Left ventricle myocardium inferior (tissue), 1 donor: ENCODE measurements around the gene TCFL5. TPM values are rescaled to one million over a fixed set of nuclear protein-coding genes. Genes with fewer than 3 reads are reported as not detected.

Source experiments
- DNase-seq: peaks from one replicate; pipeline ENCODE4 v3.0.0-alpha.2; 2020
- H3K27ac ChIP-seq: fragments of 200-600 bp; replicated peaks from 2 replicates; pipeline ENCODE4 v1.8.0; 2021
- H3K27me3 ChIP-seq: fragments of 200-600 bp; 2 replicates; pipeline ENCODE4 v1.8.0; 2021; ENCODE audit warnings: low read depth
- H3K36me3 ChIP-seq: fragments of 200-600 bp; 2 replicates; pipeline ENCODE4 v1.8.0; 2021
- H3K4me1 ChIP-seq: fragments of 200-600 bp; 2 replicates; pipeline ENCODE4 v1.8.0; 2021
- H3K4me3 ChIP-seq: fragments of 200-600 bp; 2 replicates; pipeline ENCODE4 v1.8.0; 2021; ENCODE audit warnings: mild to moderate bottlenecking, moderate library complexity
- H3K9me3 ChIP-seq: fragments of 200-600 bp; replicated peaks from 2 replicates; pipeline ENCODE4 v1.8.0; 2021
- intact Hi-C: fragments of 100-400 bp; cut with micrococcal nuclease; formaldehyde crosslinking; loops from one replicate; pipeline ENCODE4 v1.11.0; 2022
- total RNA-seq: library from RNA; stranded (reverse); fragmentation: NEBNext Ultra II Directional; extraction: Animal tissue kit (Norgen Biotek cat#: 25700); gene quantifications from one replicate; pipeline ENCODE4 v1.2.1, GENCODE V29; 2021
- TF ChIP-seq, protein P1 (sequence below): fragments of 200-600 bp; IDR thresholded peaks from 2 replicates; pipeline ENCODE4 v1.8.0; 2021; ENCODE audit warnings: antibody characterized with exemption, mild to moderate bottlenecking, borderline replicate concordance
- donor health status: DM: no; HTN: yes; CAD: no; lungs with severe emphysema.

The TCFL5 gene
- total RNA-seq, 1 donor from 2014 or later, result 6.6 TPM

DNA sequence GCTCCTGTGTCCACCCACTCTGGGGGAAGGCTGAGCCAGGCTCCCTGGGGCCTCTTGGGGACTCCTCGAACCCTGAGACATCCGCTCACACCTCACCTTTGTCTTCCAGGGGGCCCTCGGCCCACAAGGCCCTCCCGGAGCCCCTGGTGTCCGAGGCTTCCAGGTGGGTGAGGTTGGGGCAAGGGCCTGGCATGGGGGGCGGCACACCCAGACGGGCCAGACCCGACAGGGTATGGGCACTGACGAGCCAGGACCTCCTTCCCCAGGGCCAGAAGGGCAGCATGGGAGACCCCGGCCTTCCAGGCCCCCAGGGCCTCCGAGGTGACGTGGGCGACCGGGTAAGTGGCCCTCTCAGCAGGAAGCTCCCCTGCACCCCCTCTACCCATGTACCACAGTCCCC lies 31.4 kb downstream of the TCFL5 start:
- H3K27me3 ChIP-seq, result peaks cover 16% of the 10 kb centered on the region
- H3K4me1 ChIP-seq, result no peaks in the 10 kb centered on the region
- no peaks in the 10 kb centered on the region for H3K36me3 ChIP-seq
- no peak for DNase-seq
- TF ChIP-seq, protein P1, sequence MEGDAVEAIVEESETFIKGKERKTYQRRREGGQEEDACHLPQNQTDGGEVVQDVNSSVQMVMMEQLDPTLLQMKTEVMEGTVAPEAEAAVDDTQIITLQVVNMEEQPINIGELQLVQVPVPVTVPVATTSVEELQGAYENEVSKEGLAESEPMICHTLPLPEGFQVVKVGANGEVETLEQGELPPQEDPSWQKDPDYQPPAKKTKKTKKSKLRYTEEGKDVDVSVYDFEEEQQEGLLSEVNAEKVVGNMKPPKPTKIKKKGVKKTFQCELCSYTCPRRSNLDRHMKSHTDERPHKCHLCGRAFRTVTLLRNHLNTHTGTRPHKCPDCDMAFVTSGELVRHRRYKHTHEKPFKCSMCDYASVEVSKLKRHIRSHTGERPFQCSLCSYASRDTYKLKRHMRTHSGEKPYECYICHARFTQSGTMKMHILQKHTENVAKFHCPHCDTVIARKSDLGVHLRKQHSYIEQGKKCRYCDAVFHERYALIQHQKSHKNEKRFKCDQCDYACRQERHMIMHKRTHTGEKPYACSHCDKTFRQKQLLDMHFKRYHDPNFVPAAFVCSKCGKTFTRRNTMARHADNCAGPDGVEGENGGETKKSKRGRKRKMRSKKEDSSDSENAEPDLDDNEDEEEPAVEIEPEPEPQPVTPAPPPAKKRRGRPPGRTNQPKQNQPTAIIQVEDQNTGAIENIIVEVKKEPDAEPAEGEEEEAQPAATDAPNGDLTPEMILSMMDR, result no peak
- H3K27ac ChIP-seq, result no peak overlapping the region
- H3K9me3 ChIP-seq, result no peaks in the 10 kb centered on the region
- no peak overlapping the region for H3K4me3 ChIP-seq
- intact Hi-C loops, result no loop called here

DNA sequence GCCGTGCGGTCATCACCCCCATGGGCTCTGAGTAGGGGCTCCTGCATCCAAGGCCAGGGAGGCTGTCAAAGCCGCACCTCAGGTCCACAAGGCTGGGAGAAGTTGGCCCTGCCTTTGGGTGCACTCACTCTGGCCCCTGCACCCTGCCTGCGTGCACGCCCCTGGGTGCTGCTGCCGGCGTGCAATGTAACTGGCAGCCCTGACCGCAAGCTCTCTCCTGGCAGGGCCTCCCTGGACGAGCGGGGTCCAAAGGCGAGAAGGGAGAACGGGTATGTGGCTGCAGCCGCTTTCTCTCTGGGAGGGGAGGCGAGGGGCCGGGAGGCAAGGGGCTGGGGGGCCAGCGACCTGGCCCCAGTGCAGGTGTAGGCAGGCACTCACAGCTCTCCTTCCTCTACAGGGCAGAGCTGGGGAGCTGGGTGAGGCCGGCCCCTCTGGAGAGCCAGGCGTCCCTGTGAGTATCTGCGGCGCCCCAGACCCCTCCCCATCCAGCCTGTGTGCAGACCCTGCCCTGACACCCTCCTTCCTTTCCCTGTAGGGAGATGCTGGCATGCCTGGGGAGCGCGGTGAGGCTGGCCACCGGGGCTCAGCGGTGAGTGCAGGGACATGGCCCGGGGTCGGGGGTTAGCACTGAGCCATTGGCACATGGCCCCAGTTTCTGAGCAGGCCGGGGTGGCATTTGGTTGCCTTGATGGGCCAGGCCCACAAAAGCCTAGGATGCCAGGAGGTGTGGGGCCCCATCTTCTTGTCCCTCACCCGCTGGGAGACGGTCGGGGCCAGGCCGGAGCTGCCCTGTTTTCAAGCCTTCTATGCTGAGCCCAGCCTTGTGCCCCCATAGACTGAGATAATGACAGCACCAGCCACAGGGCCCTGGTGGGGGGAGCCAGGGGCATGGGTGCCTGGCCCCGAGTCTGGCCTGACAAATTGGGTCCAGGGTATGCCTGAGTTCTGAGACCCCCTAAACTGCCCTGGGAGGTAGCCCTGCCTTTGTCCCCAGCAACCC lies 32.1 kb downstream of the TCFL5 start:
- Histone ChIP-seq H3K9me3 (no peaks in the 10 kb centered on the region), H3K27me3 (peaks cover 9% of the 10 kb centered on the region), H3K4me3 (no peak overlapping the region), H3K36me3 (no peaks in the 10 kb centered on the region), H3K4me1 (peaks cover 3% of the 10 kb centered on the region), H3K27ac (no peak overlapping the region)
- DNase-seq, result no peak
- TF ChIP-seq, protein P1, result no peak
- intact Hi-C loops, result no loop called here

DNA sequence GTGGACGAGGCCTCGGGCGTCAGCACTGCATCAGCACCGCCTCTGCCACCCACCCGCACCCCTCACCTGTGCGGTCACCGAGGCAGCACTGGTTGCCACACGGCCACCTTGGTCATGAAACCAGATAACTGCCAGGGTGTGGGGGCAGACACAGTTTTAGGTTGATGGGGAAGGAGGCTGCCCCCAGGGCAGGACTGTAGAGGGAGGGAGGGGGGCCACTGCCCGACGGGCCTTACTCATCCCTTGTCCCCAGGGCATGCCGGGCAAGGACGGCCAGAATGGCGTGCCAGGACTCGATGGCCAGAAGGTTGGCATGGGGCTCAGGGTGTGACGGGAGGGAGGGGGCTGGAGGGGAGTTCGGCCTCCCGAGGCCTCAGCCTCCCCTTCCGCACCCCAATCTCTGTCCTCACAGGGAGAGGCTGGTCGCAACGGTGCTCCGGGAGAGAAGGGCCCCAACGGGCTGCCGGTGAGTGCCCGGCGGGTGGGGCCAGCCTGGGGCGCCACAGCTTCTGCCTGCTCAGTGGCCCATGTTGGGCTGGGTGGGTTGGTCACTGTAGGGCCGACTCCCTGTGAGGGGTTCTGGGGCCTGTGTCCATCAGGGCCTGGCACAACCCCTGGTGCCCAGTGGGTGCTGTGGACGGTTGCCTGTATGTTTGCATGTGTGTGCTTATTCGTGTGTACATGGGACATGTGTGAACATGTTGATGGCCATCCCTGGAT lies 33.0 kb downstream of the TCFL5 start:
- TF ChIP-seq, protein P1, result no peak
- peaks cover 5% of the 10 kb centered on the region for H3K27me3 ChIP-seq
- no peaks in the 10 kb centered on the region for H3K9me3 ChIP-seq
- no peak overlapping the region for H3K27ac ChIP-seq
- no peak for DNase-seq
- no peaks in the 10 kb centered on the region for H3K36me3 ChIP-seq
- no peak overlapping the region for H3K4me3 ChIP-seq
- peaks cover 7% of the 10 kb centered on the region for H3K4me1 ChIP-seq
- intact Hi-C loops, result no loop called here

DNA sequence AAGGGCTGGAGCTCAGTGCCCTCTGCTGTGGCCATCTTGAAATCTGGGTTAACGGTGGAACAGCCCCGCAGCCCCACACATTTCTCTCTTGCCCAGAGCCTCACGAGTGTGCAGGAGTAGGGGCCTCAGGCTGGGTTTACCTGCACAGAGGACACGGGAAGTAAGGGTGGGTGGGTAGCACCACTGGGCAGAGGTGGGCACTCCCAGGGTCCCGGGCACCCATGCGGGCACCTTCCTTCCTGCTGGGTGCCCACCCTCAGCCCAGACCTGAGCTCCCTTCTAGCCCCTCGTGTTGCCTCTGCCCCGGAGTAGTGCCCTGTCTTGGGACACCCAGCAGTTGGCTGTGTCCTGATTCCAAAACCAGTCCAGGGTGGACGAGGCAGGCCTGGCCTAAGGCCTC lies 33.6 kb downstream of the TCFL5 start:
- TF ChIP-seq, protein P1, result no peak
- no peaks in the 10 kb centered on the region for H3K9me3 ChIP-seq
- no peak for DNase-seq
- no peak overlapping the region for H3K27ac ChIP-seq
- H3K4me3 ChIP-seq, result no peak overlapping the region
- no peaks in the 10 kb centered on the region for H3K36me3 ChIP-seq
- intact Hi-C loops, result no loop called here
- peaks cover 5% of the 10 kb centered on the region for H3K27me3 ChIP-seq
- peaks cover 7% of the 10 kb centered on the region for H3K4me1 ChIP-seq

DNA sequence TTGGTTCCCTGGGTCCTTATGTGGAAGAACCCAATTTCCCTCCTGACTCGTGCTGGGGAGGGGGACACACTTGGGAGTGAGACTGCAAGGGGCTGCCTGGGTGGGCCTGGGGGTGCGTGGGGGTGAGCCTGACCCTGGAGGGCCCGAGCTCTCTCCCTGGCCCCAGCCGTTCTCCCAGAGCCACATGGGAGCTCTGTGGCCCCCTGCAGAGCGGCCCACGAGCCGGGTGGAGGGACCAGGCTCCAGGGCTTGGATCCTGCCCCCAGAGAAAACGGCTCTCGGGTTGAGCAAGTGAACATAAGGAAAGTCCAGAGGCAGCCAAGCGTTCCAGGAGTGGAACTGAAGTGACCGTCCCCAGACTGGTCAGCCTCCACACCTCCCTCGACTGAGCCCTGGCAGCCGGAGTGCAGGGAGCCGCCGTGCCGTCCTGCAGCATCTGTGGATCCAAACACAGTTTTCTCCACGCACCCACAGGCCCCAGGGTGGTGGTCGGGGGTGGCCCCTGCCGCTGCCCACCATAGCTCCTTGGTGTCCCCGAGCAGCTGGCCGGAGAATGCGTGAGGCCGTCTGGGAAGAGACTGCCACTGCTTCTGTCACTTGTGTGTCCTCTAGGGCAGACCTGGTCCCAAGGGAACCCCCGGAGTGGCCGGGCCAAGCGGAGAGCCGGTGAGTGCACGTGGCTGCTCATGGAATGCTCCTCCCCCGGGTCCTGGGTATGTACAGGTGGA lies 34.1 kb downstream of the TCFL5 start:
- no peak overlapping the region for H3K27ac ChIP-seq
- no peaks in the 10 kb centered on the region for H3K36me3 ChIP-seq
- H3K27me3 ChIP-seq, result peaks cover 5% of the 10 kb centered on the region
- H3K9me3 ChIP-seq, result no peaks in the 10 kb centered on the region
- no peak for DNase-seq
- H3K4me1 ChIP-seq, result peaks cover 7% of the 10 kb centered on the region
- intact Hi-C loops, result no loop called here
- no peak overlapping the region for H3K4me3 ChIP-seq
- TF ChIP-seq, protein P1, result no peak
